ENCODE data around the gene PPP2R2C. TPM values are rescaled to one million over a fixed set of nuclear protein-coding genes. Genes with fewer than 3 reads are reported as not detected.

PPP2R2C gene
- polyA plus RNA-seq, 1 of the 3 experiments (the other 2 are of a cell fraction), result 0.21 TPM

DNA sequence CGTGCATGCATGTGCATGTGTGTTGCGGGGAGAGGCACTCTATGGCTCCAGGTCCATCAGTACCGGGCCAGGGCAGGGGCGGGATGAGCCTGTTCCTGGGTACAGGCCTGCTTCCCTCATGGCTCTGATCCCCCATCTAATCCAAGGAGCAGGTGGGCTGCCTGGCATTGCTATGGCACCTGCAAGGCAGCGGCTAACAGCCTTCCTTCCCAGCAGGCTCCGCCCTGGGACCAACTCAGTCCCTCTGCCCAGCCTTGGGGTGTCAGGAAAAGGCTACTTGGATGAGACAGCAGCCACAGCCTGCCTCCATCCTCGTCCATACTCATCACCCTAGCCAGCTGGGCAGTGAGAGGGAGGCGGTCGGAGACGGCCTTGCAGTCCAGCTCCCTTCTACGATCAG lies 46.5 kb downstream of the PPP2R2C start (continued):
- no peak for TF ChIP-seq RXRA (IDR thresholded peaks at IDR 0.05; ENCODE audit: borderline replicate concordance, low read depth)
- no peak for TF ChIP-seq POLR2AphosphoS5 (IDR thresholded peaks at IDR 0.05; ENCODE audit: low read depth, low read length)
- no peak for TF ChIP-seq ELF1 (IDR thresholded peaks at IDR 0.05)
- TF ChIP-seq SIN3A (IDR thresholded peaks at IDR 0.05; ENCODE audit: borderline replicate concordance, low read depth, low read length), result no peak
- TF ChIP-seq SMC3 (IDR thresholded peaks at IDR 0.05; ENCODE audit: low read depth, low read length), result no peak
- no peak for TF ChIP-seq TCF12 (IDR thresholded peaks at IDR 0.05)
- TF ChIP-seq FOSL2 (IDR thresholded peaks at IDR 0.05; ENCODE audit: borderline replicate concordance, low read depth), result no peak
- TF ChIP-seq FOXM1 (IDR thresholded peaks at IDR 0.05; ENCODE audit: low read depth), result no peak

DNA sequence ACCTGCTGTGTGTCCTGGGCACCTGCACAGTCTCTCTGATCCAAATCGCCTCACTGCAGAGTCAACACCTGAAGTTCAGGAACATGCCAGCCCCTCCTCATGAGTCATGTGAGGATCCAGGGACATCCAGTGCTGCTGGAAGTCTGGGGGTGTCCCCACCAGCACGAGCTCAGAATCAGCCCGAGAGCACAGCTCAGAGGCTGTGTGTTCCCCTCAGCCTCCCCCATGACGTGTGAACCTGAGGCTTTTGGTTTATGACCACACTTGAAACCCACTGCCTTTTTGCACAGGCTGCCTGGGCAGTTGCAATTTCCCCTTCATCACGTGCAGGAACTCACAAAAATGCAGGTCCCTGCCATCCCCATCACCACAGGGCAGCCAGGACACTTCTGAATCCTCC lies 47.1 kb downstream of the PPP2R2C start:
- H2AFZ ChIP-seq (ENCODE audit: low read depth), result no peak overlapping the region
- H4K20me1 ChIP-seq (ENCODE audit: insufficient read depth), result no peaks in the 10 kb centered on the region
- H3K9ac ChIP-seq, result no peak overlapping the region
- no peaks in the 10 kb centered on the region; a peak in 1 of 4 replicates for H3K4me1 ChIP-seq (ENCODE audit: control insufficient read depth in 1 of 2, insufficient read depth in 2 of 2, low read depth in 1 of 2, low read length in 1 of 2)
- TF ChIP-seq SIN3A (IDR thresholded peaks at IDR 0.05; ENCODE audit: borderline replicate concordance, low read depth, low read length) (no peak), NFIC (IDR thresholded peaks at IDR 0.05; ENCODE audit: borderline replicate concordance) (no peak), YY1 (IDR thresholded peaks at IDR 0.05; ENCODE audit: low read depth) (no peak), CHD2 (IDR thresholded peaks at IDR 0.05; ENCODE audit: low read length, partially characterized antibody) (no peak), EP300 (IDR thresholded peaks at IDR 0.05; ENCODE audit: borderline replicate concordance in 1 of 2, low read depth in 1 of 2, low read length in 1 of 2) (no peak), RAD21 (IDR thresholded peaks at IDR 0.05; ENCODE audit: low read length) (no peak), EZH2phosphoT487 (IDR thresholded peaks at IDR 0.05; ENCODE audit: borderline replicate concordance, low read depth) (no peak), RXRA (IDR thresholded peaks at IDR 0.05; ENCODE audit: borderline replicate concordance, low read depth) (no peak), RFX5 (IDR thresholded peaks at IDR 0.05; ENCODE audit: low read length) (no peak), TEAD4 (IDR thresholded peaks at IDR 0.05; ENCODE audit: borderline replicate concordance, insufficient read depth) (no peak), TAF1 (IDR thresholded peaks at IDR 0.05; ENCODE audit: borderline replicate concordance, low read depth, low read length) (no peak)
- no peaks in the 10 kb centered on the region for H3K27me3 ChIP-seq (ENCODE audit: insufficient read depth)
- 23% methylated on average over 3 of the region's 5 CpGs for WGBS (ENCODE audit: low lambda C conversion rate)
- H3K9me2 ChIP-seq, result no peaks in the 10 kb centered on the region
- no peak overlapping the region for H3K27ac ChIP-seq (ENCODE audit: low read depth in 2 of 2, low read length in 1 of 2)
- CTCF ChIA-PET, result interaction anchor here (0.9 to 1.3 kb wide), 3 partner anchors 48 to 121 kb away, joined by 3 to 4 read pairs (median 3); no protein-coding TSS in a partner anchor
- H3K36me3 ChIP-seq (replicated peaks in 1 of 2; ENCODE audit: control insufficient read depth in 1 of 2, insufficient read depth in 2 of 2, low read length in 1 of 2), result no peaks in the 10 kb centered on the region
- POLR2A ChIA-PET, result no interaction called here
- no peak for DNase-seq
- no peak overlapping the region for H3K4me2 ChIP-seq
- no peaks in the 10 kb centered on the region for H3K79me2 ChIP-seq (ENCODE audit: insufficient read depth)
- no peak overlapping the region for H3K4me3 ChIP-seq (ENCODE audit: low read depth in 2 of 2, low read length in 1 of 2)
- H3F3A ChIP-seq (replicated peaks; ENCODE audit: insufficient read depth), result no peaks in the 10 kb centered on the region
- no peaks in the 10 kb centered on the region for H3K9me3 ChIP-seq

DNA sequence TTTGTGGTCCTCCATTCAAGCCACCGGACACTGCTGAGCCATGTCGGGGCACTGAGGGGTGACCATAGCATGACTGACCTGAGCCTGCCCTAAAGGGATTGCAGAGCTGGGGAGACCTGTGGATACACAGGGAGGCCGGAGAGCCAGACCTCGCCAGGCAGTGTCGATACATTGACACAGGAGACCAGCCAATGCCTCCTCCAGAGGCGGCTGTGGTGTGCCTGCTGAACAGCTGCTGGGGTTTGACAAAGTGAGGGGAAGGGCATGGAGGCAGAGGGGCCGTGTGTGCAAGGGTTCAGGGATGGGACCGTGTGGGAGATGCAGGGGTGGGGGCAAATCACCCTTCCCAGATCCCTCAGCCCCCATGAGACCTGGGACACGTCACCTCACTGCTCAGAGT lies 48.0 kb downstream of the PPP2R2C start:
- 34% methylated on average over 2 of the region's 9 CpGs for WGBS (ENCODE audit: low lambda C conversion rate)
- H3K9me2 ChIP-seq, result no peaks in the 10 kb centered on the region
- no peak overlapping the region for H3K27ac ChIP-seq (ENCODE audit: low read depth in 2 of 2, low read length in 1 of 2)
- H3K4me3 ChIP-seq (ENCODE audit: low read depth in 2 of 2, low read length in 1 of 2), result no peak overlapping the region
- H3K36me3 ChIP-seq (replicated peaks in 1 of 2; ENCODE audit: control insufficient read depth in 1 of 2, insufficient read depth in 2 of 2, low read length in 1 of 2), result no peaks in the 10 kb centered on the region
- DNase-seq, result no peak
- no peak for TF ChIP-seq TCF12 (IDR thresholded peaks at IDR 0.05)
- TF ChIP-seq ELF1 (IDR thresholded peaks at IDR 0.05), result no peak
- TF ChIP-seq, protein P1, sequence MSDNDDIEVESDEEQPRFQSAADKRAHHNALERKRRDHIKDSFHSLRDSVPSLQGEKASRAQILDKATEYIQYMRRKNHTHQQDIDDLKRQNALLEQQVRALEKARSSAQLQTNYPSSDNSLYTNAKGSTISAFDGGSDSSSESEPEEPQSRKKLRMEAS (IDR thresholded peaks at IDR 0.05; ENCODE audit: low read depth), result no peak
- no peak for TF ChIP-seq FOSL2 (IDR thresholded peaks at IDR 0.05; ENCODE audit: borderline replicate concordance, low read depth)
- TF ChIP-seq MXI1 (IDR thresholded peaks at IDR 0.05; ENCODE audit: low read depth, low read length), result no peak
- TF ChIP-seq, protein P2, sequence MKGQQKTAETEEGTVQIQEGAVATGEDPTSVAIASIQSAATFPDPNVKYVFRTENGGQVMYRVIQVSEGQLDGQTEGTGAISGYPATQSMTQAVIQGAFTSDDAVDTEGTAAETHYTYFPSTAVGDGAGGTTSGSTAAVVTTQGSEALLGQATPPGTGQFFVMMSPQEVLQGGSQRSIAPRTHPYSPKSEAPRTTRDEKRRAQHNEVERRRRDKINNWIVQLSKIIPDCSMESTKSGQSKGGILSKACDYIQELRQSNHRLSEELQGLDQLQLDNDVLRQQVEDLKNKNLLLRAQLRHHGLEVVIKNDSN (IDR thresholded peaks at IDR 0.05; ENCODE audit: borderline replicate concordance, low read depth), result no peak
- TF ChIP-seq FOXM1 (IDR thresholded peaks at IDR 0.05; ENCODE audit: low read depth), result no peak
- no peak for TF ChIP-seq NFIC (IDR thresholded peaks at IDR 0.05; ENCODE audit: borderline replicate concordance)
- no peaks in the 10 kb centered on the region for H3F3A ChIP-seq (replicated peaks; ENCODE audit: insufficient read depth)
- no peak overlapping the region for H2AFZ ChIP-seq (ENCODE audit: low read depth)
- H3K27me3 ChIP-seq (ENCODE audit: insufficient read depth), result no peaks in the 10 kb centered on the region
- H3K4me2 ChIP-seq, result no peak overlapping the region
- CTCF ChIA-PET, result interaction anchor here (0.9 to 1.3 kb wide), 2 partner anchors 49 to 122 kb away, joined by 3 read pairs; no protein-coding TSS in a partner anchor
- H3K79me2 ChIP-seq (ENCODE audit: insufficient read depth), result no peaks in the 10 kb centered on the region
- H3K4me1 ChIP-seq (ENCODE audit: control insufficient read depth in 1 of 2, insufficient read depth in 2 of 2, low read depth in 1 of 2, low read length in 1 of 2), result no peaks in the 10 kb centered on the region; a peak in 1 of 4 replicates
- no peaks in the 10 kb centered on the region for H4K20me1 ChIP-seq (ENCODE audit: insufficient read depth)
- no peaks in the 10 kb centered on the region for H3K9me3 ChIP-seq
- POLR2A ChIA-PET, result no interaction called here
- no peak overlapping the region for H3K9ac ChIP-seq

Data from SK-N-SH (cell line).